Measurements from ENCODE around the gene PRKAG1. TPM values are rescaled to one million over a fixed set of nuclear protein-coding genes. Genes with fewer than 3 reads are reported as not detected.

Gene PRKAG1
- total and polyA plus RNA-seq, 4 donors: 15.5 to 31.5 (median 20.9) TPM

GRCh38 chr12:49059299-49060171, 41.0 kb upstream of the PRKAG1 start:
- peak overlapping the region; percentile 55 to 92 (median 91) for H3K4me3 ChIP-seq (ENCODE audit: low read depth in 1 of 3, low read length in 3 of 3)
- peaks cover 0 to under 1% (median 0%) of the 10 kb centered on the region in 4 donors for H3K36me3 ChIP-seq (ENCODE audit: control insufficient read depth in 4 of 4, insufficient read depth in 3 of 4, low read depth in 1 of 4, low read length in 3 of 4)
- no peak for TF ChIP-seq RXRA (IDR thresholded peaks at IDR 0.05)
- no peak for TF ChIP-seq HNF4G (IDR thresholded peaks at IDR 0.05)
- no peak for TF ChIP-seq REST (IDR thresholded peaks at IDR 0.05)
- no peak for TF ChIP-seq FOXA1 (IDR thresholded peaks at IDR 0.05)
- no peak for TF ChIP-seq TAF1 (conservative IDR thresholded peaks at IDR 0.05)
- TF ChIP-seq HNF4A (conservative IDR thresholded peaks at IDR 0.05): no peak
- no peak for TF ChIP-seq SP1 (IDR thresholded peaks at IDR 0.05)
- no peak for TF ChIP-seq CTCF (IDR thresholded peaks at IDR 0.05; ENCODE audit: low read depth, low read length, missing input control)
- TF ChIP-seq GABPA (IDR thresholded peaks at IDR 0.05 in 1 of 2, conservative IDR thresholded peaks at IDR 0.05 in 1 of 2): no peak
- TF ChIP-seq YY1 (IDR thresholded peaks at IDR 0.05): no peak
- TF ChIP-seq RAD21 (IDR thresholded peaks at IDR 0.05): no peak
- no peak for TF ChIP-seq NR2F2 (IDR thresholded peaks at IDR 0.05)
- peak overlapping the region; percentile 58 to 84 for H3K9ac ChIP-seq (ENCODE audit: low read depth in 1 of 2, low read length in 2 of 2)
- H3K9me3 ChIP-seq (ENCODE audit: control insufficient read depth in 4 of 4, low read length in 3 of 4): no peaks in the 10 kb centered on the region
- H3K27me3 ChIP-seq (ENCODE audit: control insufficient read depth in 4 of 4, insufficient read depth in 4 of 4, low read length in 3 of 4): no peaks in the 10 kb centered on the region
- peaks cover 11 to 64% (median 56%) of the 10 kb centered on the region in 4 donors for H3K4me1 ChIP-seq (ENCODE audit: control insufficient read depth in 4 of 4, insufficient read depth in 4 of 4, low read length in 3 of 4)
- DNase-seq (ENCODE audit: low spot score): peak; percentile 60
- H3K27ac ChIP-seq (ENCODE audit: low read depth in 1 of 2, low read length in 2 of 2): peak overlapping the region; percentile 95
- under 1% methylated on average over 70 of the region's 70 CpGs for WGBS

GRCh38 chr12:49059045-49059298, 40.4 kb upstream of the PRKAG1 start:
- Histone ChIP-seq H3K4me1 (ENCODE audit: control insufficient read depth in 4 of 4, insufficient read depth in 4 of 4, low read length in 3 of 4) (peaks cover 11 to 59% (median 50%) of the 10 kb centered on the region in 4 donors), H3K4me3 (ENCODE audit: low read depth in 1 of 3, low read length in 3 of 3) (peak overlapping the region; percentile 55 to 92 (median 91)), H3K27me3 (ENCODE audit: control insufficient read depth in 4 of 4, insufficient read depth in 4 of 4, low read length in 3 of 4) (no peaks in the 10 kb centered on the region), H3K36me3 (ENCODE audit: control insufficient read depth in 4 of 4, insufficient read depth in 3 of 4, low read depth in 1 of 4, low read length in 3 of 4) (peaks cover 0 to 6% (median under 1%) of the 10 kb centered on the region in 4 donors), H3K9ac (ENCODE audit: low read depth in 1 of 2, low read length in 2 of 2) (peak overlapping the region; percentile 58 to 84), H3K9me3 (ENCODE audit: control insufficient read depth in 4 of 4, low read length in 3 of 4) (no peaks in the 10 kb centered on the region), H3K27ac (ENCODE audit: low read depth in 1 of 2, low read length in 2 of 2) (peak overlapping the region; percentile 95)
- no peak for TF ChIP-seq JUND (IDR thresholded peaks at IDR 0.05)
- TF ChIP-seq NR2F2 (IDR thresholded peaks at IDR 0.05): no peak
- no peak for TF ChIP-seq FOXA2 (IDR thresholded peaks at IDR 0.05)
- no peak for TF ChIP-seq HNF4A (conservative IDR thresholded peaks at IDR 0.05)
- no peak for TF ChIP-seq RAD21 (IDR thresholded peaks at IDR 0.05)
- TF ChIP-seq EGR1 (IDR thresholded peaks at IDR 0.05; ENCODE audit: low read depth in 2 of 2): no peak
- TF ChIP-seq MAX (IDR thresholded peaks at IDR 0.05): no peak
- 0% methylated on average over 1 of the region's 1 CpG for WGBS
- no peak for DNase-seq (ENCODE audit: low spot score)

Data from liver (tissue), 9 donors.